ENCODE data around the gene ITGA5.

The ITGA5 gene

GRCh38 chr12:54393743-54394142 lies 25.3 kb downstream of the ITGA5 start:
- TF ChIP-seq CTCF (IDR thresholded peaks at IDR 0.05; ENCODE audit: insufficient read depth, low read depth, low read length, missing control alignments), result no peak
- no peak overlapping the region for H3K4me3 ChIP-seq (ENCODE audit: low read depth, low read length)
- no peak for DNase-seq (ENCODE audit: low read depth)

DNA sequence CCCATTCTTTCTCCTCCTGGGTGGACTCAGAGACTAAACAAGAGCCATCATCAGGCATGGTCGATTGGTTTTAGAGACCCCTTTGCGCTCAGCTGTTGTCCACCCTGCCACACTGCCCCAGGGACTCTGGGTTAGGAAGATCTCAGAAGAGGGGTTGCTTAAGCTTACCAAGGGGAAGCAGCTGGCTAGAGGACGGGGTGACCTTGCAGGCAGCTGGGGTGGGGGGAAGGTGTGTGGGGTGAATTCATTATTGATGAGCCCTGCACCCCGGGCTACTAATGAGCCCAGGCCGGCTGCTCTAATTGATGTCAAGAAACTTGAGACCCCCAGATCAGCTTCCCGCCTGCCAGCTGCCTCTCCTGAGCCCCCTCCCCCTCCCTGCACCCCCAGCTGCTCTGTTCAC lies 25.9 kb downstream of the ITGA5 start:
- no peak for DNase-seq (ENCODE audit: low read depth)
- TF ChIP-seq CTCF (IDR thresholded peaks at IDR 0.05; ENCODE audit: insufficient read depth, low read depth, low read length, missing control alignments), result no peak
- no peak overlapping the region for H3K4me3 ChIP-seq (ENCODE audit: low read depth, low read length)

DNA sequence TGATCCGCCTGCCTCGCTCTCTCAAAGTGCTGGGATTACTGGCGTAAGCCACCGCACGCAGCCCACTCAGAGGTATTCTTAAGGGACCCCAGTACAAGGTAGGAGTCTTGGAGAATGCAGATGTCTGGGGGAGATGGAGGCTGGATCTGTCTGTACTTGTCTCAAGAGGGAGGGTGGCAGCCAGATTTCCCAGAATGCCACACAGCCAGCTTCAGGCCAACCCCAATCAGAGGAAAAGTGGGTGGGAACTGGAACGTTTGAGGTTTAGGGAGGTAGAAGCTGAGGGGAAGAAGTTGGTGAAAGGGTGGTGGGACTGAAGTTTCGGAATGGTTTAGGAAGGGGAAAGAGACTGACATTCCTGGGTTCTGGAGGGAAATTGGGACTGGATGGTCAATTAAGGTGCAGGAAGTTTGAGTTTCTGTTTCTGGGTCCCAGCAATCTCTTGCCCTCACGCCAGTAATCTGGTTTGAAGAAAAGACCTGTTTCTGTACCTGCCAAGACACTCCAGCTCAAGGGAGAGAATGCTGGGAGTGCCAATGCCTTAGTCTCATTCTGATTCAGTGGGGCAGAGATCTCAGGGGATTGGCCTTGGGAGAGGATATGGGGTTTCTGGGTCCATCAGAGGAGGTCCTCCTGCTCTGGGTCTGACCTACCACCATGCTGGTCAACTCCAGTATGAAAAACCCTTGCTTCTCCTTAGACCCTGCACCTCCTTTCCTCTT lies 26.4 kb downstream of the ITGA5 start:
- no peak for DNase-seq (ENCODE audit: low read depth)
- no peak for TF ChIP-seq CTCF (IDR thresholded peaks at IDR 0.05; ENCODE audit: insufficient read depth, low read depth, low read length, missing control alignments)
- H3K4me3 ChIP-seq (ENCODE audit: low read depth, low read length), result no peak overlapping the region

GRCh38 chr12:54390668-54391551 lies 28.2 kb downstream of the ITGA5 start:
- TF ChIP-seq CTCF (IDR thresholded peaks at IDR 0.05; ENCODE audit: insufficient read depth, low read depth, low read length, missing control alignments), result peak; percentile 21
- peak; percentile 64 for DNase-seq (ENCODE audit: low read depth)
- peak overlapping the region; percentile 45 for H3K4me3 ChIP-seq (ENCODE audit: low read depth, low read length)

DNA sequence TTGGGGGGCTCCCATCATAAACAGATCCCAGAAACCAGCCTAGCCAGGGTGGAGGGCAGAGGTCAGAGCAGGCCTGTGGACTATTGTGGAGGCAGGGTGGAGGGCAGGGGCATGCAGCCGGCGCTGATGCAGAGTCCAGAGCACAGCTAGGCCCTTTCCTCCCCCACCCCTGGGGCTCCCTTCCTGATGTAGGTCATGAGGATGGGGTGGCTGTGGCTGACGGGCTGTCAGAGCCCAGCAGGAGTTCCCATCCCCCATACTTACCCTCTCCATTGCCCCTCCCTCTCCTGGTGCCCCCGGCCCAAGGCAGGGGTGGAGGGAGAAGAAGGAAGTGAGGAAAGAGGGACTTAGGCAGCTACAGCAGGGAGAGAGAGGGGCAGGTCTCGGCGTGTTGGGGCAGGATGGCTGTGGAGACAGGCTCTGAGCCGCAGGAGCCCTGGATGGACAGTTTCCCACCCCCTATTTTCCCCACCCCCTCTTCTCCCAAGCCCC lies 28.8 kb downstream of the ITGA5 start:
- H3K4me3 ChIP-seq (ENCODE audit: low read depth, low read length), result no peak overlapping the region
- no peak for TF ChIP-seq CTCF (IDR thresholded peaks at IDR 0.05; ENCODE audit: insufficient read depth, low read depth, low read length, missing control alignments)
- DNase-seq (ENCODE audit: low read depth), result no peak

DNA sequence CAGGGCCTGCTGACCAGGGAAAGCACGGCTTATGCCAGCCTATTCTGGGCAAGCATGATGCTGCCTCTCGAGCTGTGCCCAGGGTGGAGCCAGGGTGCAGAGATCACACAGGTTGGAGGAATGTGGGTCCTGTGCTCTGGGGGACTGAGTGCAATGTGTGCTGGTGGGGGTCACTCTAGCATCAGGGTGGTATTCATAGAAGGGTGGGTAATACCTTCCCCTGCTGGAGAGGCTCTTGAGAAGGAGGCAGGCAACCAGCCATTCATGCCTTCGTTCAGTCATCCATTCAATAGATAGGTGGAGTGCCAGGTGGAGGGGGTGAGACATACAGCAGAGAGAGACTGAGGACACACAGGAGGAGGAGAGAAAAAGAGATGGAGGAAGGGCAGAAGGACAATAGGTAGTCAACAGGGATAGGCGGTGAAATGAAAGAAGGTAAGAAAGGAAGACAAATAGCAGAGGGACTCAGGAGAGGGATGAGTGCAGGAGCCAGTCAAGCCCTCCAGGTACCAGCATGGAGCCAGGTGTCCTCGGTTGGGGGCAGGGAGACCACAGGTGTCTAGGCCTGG lies 29.4 kb downstream of the ITGA5 start:
- no peak for DNase-seq (ENCODE audit: low read depth)
- H3K4me3 ChIP-seq (ENCODE audit: low read depth, low read length), result no peak overlapping the region
- TF ChIP-seq CTCF (IDR thresholded peaks at IDR 0.05; ENCODE audit: insufficient read depth, low read depth, low read length, missing control alignments), result no peak
